Measurements from ENCODE around the gene FGFR3.
"Not testable (repeated sequence)": the region's sequence is repeated elsewhere in the genome, so short reads cannot be mapped to it uniquely, and the experiment has no call there.

Gene FGFR3

DNA sequence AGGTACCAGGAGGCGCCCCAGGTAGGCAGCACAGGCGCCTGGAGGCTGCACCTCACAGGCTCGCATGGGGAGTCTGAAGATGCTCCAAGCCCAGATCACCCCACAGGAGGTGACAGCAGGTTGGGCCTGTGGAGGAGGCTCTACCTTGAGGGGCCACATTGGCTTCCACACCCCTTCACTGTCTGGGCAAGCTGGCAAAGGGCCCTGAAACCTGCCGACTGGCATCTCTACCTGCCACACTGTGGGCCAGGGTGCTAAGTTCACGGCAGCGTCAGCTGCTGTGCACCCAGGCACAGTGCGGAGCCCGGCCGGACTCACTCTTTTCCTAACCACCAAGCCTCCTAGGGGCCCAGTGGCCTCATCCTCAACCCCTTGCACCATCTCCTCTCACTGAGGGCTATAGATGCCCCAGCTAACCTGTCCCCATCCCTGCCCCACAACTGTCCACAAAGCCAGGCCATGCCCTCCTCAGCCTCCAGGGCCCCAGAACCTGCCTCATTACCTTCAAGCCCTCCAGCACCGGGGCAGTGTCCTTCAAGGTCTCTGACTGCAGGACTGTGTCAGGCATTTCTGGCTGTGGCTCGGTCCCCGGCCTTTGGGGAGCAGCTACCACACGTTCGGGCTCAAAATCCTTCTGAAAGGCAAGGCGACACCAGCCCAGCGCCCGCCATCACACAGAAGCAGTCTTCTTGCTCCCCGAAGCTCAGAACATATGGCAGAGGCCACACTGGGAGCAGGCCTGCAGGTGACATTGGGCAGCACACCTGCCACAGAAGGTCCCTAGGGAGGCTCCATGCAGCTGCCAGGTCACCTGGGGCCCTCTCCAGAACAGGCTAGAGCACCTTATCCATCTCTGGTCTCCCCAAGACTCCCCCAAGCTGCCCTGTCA, 28.8 kb downstream of the FGFR3 start:
- DNase-seq: no peak

DNA sequence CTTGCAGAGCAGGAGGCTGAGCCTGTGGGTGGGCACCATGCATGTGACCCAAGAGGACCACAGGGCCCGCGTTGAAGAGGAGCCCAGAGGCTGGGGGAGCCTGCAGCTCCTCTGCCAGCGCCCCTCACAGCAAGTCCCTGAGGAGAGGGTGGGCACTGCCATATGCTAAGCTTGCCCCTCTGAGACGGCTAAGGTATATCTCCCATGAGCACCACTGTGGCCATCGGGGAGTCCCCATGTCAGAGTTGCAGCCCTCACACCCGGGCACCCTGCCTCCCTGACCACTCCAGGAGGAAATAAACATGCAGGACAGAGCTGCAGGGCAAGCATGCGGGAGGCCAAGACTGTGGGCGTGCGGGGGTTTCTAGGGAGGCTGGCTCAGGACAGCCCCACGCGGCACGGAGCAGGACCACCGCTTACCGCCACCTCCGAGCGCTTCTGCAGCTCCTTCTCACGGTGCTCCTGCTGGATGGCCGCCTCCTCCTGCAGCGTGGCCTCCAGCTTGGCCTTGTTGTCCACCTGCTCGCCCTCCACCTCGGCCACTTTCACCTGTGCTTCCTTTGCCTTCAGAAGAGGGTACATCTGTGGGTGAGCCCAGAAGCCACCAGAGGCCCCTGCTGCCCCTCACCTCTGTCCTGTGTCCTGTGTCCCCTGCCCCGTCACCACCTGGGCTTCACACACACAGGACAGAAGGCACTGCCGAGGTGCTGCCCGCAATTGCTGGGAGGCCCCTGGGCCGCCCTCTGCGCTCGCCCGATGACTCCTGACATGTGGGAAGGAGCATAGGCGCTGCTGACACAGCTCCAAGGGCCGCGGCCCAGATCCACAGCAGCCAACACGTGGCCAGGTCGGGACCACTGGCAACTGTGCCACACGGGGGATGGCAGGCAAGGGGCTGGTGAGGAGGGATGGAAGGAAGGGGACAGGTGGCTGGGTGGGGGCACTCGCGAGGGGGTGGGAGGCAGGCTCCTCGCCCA, 29.8 kb downstream of the FGFR3 start:
- DNase-seq: no peak

DNA sequence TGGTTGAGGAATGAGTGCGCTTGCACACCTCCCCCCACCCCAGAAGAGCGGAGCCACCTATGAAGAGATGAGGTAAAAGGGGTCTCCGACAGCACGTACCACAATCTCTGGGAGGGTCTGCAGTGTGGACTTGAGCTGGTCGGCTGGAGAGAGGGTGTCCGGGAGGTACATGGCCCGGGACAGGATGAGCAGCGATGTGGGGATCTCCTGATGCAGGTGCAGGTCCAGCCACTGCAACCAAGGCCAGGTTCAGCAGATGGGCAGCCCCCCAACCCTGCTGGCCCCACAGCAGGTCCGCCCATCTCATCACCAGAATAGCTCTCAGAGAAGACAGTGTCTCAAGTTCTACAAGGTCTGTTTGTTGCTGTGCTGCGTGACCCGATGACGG, 30.4 kb downstream of the FGFR3 start:
- no peak for DNase-seq

DNA sequence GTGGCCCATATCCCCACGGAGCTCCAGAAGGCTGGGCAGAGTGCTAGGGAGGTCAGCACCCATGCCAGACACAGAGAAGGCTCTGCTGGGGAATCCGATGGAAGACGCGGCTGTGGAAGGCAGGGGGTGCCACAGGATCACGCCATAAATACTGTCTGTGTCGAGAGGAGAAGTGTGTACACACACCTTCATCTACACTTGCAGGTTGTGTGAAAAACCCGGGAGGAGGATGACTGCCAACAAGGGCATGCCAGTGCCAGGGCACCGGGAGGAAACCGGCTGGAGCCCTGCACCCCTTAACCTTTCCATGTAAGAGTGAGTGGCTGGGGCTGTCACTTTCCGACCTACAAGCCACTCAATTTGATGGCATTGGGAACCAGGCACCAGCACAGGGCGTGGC, 31.7 kb downstream of the FGFR3 start:
- no peak for DNase-seq

DNA sequence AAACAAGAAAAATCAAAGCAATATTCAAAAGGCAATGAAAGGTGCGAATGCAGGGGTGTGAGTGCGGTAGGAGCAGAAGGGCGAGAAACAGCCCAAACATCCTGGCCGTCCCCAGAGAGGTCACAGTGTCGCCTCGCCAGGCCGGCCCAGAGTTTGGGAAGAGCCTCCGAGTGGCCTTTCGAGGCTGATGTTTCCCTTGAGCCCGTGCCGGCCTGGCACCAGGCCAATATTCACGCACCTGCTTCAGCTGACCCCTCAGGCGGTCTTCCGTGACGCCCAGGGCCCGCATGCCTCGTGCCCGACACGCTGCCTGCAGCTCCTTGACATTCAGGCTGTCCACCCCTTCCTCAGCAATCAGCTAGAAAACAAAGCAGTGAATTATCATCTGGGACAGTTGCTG, 32.2 kb downstream of the FGFR3 start:
- no peak for DNase-seq

DNA sequence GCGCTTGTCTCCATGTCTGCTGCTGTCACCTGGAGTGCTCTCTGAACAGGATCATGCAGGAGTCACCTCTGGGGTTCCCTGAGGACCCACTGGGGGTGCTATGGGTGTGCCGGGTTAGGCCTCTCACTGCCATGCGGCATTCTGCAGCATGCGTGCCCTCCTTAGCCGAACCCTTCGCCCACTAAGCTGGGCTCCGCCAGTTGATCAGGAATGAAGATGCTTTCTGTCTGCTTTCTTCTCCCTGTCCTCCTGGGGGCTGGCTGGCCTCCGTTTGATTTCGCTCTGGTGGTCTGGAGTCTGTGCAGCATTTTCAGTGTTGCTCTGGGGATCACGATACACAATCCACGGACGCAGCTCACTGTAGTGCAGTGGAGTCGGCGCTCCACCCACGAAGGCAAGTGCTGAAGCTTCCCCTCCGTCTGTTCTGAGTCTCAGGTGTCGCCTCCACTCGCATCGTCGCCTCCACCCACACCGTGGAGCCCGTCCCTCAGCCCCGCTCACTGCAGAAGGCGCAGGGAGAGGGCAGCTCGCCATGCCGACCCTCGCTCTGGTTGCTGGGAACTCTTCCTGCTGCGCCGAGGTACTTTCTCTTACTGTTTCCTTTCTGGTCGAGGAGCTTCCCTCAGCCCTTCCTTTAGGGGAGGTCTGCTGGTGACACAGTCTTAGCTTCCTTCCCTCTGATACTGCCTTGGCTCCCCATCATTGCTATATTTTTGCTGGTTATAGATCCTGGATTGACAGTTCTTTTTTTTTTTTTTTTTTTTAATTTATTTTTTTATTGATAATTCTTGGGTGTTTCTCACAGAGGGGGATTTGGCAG, 33.6 kb downstream of the FGFR3 start:
- DNase-seq: no peak

DNA sequence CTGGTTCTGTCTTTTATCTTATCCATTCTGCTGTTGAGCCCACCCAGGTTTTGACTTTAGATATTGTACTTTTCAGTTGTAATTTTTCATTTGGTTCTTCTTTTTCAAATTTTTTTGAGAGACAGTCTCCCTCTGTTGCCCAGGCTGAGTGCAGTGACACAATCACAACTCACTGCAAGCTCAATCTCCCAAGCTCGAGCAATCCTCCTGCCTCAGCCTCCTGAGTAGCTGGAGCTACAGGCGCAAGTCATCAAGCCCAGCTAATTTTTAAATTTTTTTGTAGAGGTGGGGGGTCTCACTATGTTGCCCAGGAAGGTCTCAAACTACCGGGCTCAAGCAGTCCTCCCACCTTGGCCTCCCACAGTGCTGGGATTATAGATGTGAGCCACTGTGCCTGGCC, 37.1 kb downstream of the FGFR3 start:
- DNase-seq: no peak

DNA sequence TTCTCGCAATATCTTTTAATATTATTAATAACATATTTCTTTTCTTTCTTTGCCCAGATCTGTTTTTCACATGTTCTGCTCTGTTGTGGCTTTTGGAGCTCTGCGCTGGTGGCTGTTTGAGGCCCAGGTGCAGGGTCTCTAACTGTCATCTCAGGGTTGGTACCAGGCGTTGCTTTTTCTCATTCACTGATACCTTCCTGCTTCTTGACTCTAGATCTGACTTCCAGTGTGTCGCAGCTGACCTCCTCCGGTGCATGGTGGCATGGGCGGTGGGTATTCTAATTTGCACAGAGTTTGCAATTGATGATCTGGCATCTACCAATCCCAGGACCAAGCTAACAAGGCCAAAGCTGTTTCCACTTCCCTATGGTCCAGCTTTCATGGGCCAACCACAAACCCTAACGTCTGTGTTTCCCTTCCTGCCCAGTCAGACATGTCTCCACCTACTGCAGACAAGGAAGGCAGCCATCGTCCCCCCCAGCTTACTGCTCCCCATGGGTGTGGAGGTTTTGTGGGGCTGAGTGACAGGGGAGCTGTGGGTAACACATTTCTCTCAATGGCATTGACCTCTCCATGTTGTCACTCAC, 37.6 kb downstream of the FGFR3 start:
- no peak for DNase-seq

DNA sequence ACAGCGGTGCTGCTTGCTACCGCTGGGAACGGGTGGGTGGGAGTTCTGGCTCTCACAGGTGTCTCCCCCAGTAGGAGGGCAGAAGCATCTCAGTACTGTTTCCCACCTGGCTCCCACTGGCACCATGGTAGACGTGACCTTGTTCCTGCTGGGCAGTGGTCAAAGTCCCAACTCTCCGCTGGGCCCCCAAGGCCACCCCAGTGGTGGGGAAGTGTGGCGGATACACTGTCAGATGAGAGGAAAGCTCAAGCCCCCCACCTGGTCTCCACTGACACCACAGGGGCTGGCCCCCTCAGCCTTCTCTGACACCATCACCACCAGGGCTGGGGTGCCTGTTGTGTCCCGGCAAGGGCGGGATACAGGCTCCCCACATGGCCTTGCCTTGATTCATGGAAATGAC, 38.2 kb downstream of the FGFR3 start:
- no peak for DNase-seq

DNA sequence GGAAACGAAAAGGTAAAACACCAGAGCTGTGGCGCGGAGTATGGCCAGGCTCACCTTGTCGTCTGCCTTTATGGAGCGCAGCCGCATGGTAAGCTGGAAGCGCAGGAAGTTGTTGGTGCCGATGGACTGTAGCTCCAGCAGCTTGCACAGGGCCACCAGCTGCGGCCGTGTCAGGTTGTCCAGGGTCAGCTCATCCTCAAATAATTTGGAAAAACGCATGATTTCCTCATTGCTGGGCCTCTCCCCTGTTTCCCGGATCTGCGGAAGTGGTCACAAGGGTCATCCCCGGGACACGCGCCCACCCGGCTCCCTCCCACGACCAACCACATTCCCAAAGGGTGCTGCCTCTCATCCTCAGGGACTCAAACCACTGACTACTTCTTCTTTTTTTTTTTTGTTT, 39.6 kb downstream of the FGFR3 start:
- DNase-seq: no peak

DNA sequence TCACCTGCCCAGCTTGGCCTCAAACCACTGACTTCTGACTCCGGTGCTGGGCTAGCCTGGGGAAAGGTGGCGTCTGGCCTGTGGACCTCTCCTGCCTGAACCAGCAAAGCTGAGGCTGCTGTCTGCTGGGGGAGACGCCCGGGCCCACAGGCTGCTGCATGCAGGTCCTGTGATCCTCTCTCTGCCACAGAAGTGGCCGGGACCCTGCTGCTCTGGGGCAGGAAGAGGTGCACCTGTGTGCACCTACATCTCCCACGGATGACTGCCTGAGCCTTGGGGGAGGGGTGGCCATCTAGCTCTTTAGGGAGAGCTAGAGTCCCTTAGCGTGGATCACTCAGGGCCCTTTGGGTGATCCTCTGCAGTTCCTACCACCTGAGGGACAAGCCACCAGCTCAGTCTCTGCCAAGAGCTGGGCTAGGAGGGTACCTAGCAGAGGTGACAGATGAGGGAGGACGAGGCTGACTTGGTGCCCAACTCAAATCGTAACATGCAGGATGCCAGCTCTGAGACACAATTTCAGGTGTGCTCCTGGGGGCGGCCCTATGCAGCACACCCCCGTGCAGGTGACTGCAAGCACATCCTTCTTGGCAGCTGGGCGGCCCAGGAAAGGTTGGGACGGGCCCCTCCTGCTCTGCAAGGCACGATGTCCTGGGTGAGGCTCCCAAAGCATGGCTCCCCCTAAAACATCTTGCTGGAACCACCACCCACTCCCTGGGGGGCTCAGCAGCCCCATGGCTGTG, 40.4 kb downstream of the FGFR3 start:
- DNase-seq: no peak

DNA sequence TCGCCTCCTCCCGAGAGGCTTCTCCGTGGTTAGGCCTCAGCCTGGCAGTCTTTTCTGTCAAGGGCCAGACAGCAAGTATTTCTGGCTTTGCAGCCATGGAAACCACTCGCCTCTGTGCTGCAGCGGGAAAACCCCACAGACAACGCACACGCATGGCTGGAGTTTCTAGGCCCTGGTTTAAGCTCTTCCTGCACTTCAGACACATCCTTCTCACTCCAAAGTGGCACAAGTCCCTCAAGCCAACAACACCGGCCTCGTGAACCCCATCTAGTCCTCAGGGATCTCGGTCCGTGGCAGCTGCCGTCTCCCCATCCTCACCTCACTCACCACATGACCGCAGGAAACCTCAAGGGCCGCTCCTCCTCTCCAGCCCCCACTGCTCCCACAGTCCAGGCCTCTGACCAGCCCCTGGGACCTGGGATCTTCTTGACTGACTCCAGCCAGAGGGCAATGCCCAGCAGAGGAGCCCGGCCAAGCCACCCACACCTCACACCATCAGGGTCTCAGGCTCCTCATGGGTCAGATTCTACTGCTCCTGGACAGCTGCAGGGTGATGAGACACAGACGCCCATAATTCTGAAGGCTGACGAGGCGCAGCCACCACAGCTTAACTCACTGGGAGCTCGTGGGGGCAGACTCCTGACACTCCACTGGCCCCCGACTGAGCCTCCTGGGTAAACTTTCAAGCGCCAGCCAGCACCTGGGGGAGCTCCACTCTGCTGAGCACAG, 41.1 kb downstream of the FGFR3 start:
- no peak for DNase-seq

DNA sequence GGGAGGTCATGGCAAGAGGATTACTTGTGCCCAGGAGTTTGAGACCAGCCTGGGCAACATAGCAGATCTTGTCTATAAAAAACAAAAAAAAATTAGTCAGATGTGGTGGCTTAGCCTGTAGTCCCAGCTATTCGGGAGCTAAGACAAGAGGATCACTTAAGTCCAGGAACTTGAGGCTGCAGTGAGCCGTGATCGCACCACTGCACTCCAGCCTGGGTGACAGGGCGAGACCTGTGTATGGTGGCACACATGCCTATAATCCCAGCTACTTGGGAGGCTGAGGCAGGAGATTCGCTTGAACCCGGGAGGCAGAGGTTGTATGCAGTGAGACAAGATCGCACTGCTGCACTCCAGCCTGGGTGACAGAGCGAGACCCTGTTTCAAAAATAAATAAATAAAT, 42.7 kb downstream of the FGFR3 start:
- DNase-seq: not testable (repeated sequence)

DNA sequence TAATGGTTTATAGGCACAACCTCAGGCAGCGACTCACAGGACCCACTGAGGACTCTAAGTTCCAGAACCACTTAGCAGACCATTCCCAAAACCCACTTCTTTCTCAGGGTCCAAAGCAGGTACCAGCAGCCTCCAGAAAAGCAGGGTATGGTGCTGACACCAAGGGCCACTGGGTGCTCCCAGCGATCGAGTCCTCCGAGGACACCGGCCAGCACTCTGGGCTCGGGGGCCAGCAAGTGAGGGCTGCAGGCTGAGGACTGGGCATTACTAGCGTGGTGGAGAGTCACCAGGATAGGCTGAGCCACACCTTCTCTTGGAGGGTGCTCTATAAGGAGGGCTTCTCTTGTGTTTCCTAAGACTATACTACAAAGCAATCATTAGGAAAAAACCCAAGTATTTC, 43.6 kb downstream of the FGFR3 start:
- DNase-seq: no peak

DNA sequence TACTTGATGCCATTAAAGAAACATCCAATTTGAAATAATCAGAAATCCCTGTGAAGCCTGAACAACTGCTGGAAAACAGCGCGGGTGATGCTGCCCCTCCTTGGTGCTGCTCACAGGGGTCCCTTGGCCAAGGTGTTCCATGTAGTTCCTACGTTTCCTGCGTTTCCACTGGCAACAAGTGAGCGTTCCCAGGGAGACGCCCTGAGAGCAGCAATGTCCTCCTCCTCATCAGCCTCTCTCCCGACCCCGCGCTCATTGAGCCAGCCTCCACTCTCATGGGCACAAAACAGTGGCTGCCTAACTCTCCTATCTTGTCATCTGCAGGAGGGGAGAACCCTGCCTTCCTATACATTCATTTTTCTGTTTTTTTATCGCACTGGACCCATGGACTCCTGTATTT, 44.0 kb downstream of the FGFR3 start:
- no peak for DNase-seq

DNA sequence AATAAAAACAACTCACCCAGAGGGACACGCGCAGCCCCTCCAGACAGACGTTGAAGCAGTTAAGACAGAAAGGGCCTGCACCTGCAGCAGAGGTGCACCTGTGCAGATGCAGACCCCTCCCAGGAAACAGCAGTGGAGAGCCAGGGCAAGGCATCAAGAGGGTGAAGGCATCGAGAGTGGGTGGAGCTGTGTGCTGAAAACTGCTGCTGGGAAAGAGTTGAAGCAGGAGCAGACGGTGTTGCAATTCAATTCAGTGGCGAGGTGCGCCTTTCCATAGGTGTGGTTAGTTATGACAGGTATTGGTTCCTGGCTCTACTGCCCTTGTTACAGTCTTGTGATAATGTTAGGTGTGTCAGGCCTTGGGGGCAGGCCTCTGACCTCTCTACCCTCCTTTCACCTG, 46.2 kb downstream of the FGFR3 start:
- DNase-seq: no peak

DNA sequence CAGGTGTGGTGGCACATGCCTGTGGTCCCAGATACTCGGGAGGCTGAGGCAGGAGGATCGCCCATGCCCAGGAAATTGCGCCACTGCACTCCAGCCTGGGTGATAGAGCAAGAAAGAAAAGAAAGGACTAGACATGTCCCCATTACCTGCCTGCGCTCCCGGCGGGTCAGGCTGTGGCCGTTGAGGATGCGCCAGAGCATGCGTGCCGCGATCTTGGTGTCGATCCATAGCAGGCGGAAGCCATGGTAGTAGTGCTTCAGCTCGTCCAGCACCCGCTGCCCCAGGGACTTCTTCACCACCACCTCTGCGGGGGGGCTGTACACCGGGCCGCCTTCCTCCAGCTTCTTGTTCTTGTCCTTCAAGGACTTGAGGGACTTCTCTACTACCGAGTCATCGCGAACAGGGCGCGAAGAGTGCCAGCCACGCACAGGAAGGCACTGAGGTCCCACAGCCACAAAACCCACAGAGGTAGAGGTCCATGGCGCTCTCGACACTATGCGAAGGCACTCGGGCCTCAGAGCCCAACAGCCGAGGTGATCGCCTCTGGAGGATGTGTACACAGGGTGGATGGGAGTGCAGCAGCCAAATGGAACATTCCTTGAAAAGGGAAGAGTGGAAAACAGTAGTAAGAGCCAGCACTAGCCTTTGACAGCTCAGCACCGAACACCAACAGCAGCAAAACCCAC, 48.3 kb downstream of the FGFR3 start:
- DNase-seq: no peak

DNA sequence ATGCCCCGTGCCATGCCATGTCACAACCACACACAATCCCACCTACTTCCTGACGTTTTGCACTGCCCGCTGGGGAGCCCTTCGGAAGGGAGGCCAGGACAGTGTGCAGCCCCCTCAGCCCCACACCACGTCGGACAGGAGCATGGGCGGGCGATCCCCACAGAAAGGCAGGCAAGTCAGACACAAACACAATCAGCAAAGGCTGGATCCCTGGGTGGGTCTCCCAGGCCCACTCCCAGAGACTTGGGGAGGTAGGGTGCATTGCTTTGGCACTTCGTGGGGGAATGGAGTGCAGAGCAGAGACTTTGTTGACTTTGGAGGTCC, 48.8 kb downstream of the FGFR3 start:
- no peak for DNase-seq

DNA sequence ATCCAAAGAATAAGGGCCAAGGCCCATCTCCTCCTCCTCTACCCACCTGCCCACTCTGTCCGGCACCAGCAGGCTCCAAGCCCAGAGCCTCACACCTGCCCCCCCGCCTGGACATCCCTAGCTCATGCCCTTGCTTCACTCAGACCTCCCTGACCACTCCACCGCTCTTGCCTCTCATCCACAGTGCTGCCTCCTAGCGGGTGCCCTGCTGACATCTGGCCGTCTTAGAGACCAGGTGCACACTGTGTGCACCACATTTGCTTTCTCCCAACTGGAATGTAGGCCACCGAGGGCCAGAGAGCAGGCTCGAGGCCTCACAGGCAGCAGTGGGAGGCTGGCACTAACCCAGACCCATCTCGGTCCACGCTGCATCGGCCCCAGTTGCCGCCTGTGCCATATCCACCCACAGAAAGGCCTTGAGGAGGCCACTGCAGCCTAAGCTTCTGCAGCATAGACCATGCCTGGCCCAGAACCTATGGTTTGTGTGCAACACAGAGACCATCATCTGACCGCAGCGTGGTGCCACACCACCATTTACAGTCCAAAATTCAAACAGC, 49.3 kb downstream of the FGFR3 start:
- no peak for DNase-seq

DNA sequence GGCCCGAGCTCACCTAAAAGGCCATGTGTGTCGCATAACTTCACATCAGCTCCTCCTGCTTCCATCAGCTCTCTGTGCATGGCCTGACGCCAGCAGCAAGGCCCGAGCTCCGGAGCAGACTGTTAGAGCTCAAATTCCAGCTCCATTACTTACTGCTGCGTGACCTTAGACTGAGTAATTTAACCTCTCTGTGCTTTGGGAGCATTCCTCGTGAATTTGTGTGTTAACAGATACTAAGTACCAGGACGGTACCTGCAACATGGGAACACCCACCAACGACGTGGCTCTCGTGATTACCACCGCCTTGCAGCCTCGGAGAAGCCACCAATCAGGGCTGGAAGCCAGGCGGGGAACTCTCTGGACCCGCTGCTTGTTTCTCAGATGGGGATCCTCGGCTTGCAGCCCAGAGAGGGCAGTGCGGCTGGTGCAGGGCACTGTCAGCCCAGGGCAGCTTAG, 49.9 kb downstream of the FGFR3 start:
- no peak for DNase-seq
